Measurements from ENCODE around the gene NKX3-2. TPM values are rescaled to one million over a fixed set of nuclear protein-coding genes. Genes with fewer than 3 reads are reported as not detected.
A peak's percentile ranks its signal among the peaks of the same experiment; 100 is the strongest.

Gene NKX3-2
- total RNA-seq, 1 experiment from 2014 or later, result 2.4 TPM

GRCh38 chr4:13541720-13542576, 2.4 kb downstream of the NKX3-2 start:
- no TSS peak for BruUV-seq (replicated peaks)
- TF ChIP-seq EZH2 (IDR thresholded peaks at IDR 0.05; ENCODE audit: borderline replicate concordance, low read depth, low read length, poor library complexity, severe bottlenecking) (no peak), CTCF (conservative IDR thresholded peaks at IDR 0.05; ENCODE audit: low read depth, low read length) (0 out of 2 replicates have a peak, but pooled peaks have one; percentile 23)
- ChIA-PET CTCF (no interaction called here), POLR2A (ENCODE audit: low non-redundant PET) (no interaction called here)
- no peaks in the 10 kb centered on the region for H3K9me3 ChIP-seq (ENCODE audit: low read depth, low read length, poor library complexity, severe bottlenecking)
- no peak overlapping the region for H3K4me3 ChIP-seq (ENCODE audit: low read depth, low read length, poor library complexity, severe bottlenecking)
- intact Hi-C loops (cut with micrococcal nuclease; ENCODE audit: unreplicated experiment), result no loop called here
- DNase-seq (ENCODE audit: low spot score), result no peak
- H3K4me1 ChIP-seq (ENCODE audit: insufficient read depth, low read length, poor library complexity, severe bottlenecking), result peaks cover 5% of the 10 kb centered on the region
- no peaks in the 10 kb centered on the region for H3K36me3 ChIP-seq (ENCODE audit: insufficient read depth, low read length, poor library complexity, severe bottlenecking)
- no peaks in the 10 kb centered on the region for H3K27me3 ChIP-seq (replicated peaks; ENCODE audit: insufficient read depth, low read depth, low read length, poor library complexity)
- H3K27ac ChIP-seq (ENCODE audit: low read depth, low read length, poor library complexity, severe bottlenecking), result no peak overlapping the region

GRCh38 chr4:13541176-13541604, 3.1 kb downstream of the NKX3-2 start:
- TF ChIP-seq EZH2 (IDR thresholded peaks at IDR 0.05; ENCODE audit: borderline replicate concordance, low read depth, low read length, poor library complexity, severe bottlenecking) (no peak), CTCF (conservative IDR thresholded peaks at IDR 0.05; ENCODE audit: low read depth, low read length) (no peak)
- H3K9me3 ChIP-seq (ENCODE audit: low read depth, low read length, poor library complexity, severe bottlenecking), result no peaks in the 10 kb centered on the region
- H3K4me1 ChIP-seq (ENCODE audit: insufficient read depth, low read length, poor library complexity, severe bottlenecking), result peaks cover 5% of the 10 kb centered on the region
- intact Hi-C loops (cut with micrococcal nuclease; ENCODE audit: unreplicated experiment), result no loop called here
- H3K27me3 ChIP-seq (replicated peaks; ENCODE audit: insufficient read depth, low read depth, low read length, poor library complexity), result no peaks in the 10 kb centered on the region
- no peaks in the 10 kb centered on the region for H3K36me3 ChIP-seq (ENCODE audit: insufficient read depth, low read length, poor library complexity, severe bottlenecking)
- ChIA-PET POLR2A (ENCODE audit: low non-redundant PET) (no interaction called here), CTCF (no interaction called here)
- no TSS peak for BruUV-seq (replicated peaks)
- no peak for DNase-seq (ENCODE audit: low spot score)
- H3K27ac ChIP-seq (ENCODE audit: low read depth, low read length, poor library complexity, severe bottlenecking), result no peak overlapping the region
- H3K4me3 ChIP-seq (ENCODE audit: low read depth, low read length, poor library complexity, severe bottlenecking), result no peak overlapping the region

GRCh38 chr4:13540446-13541175, 3.7 kb downstream of the NKX3-2 start:
- H3K4me1 ChIP-seq (ENCODE audit: insufficient read depth, low read length, poor library complexity, severe bottlenecking), result peaks cover 5% of the 10 kb centered on the region
- no TSS peak for BruUV-seq (replicated peaks)
- intact Hi-C loops (cut with micrococcal nuclease; ENCODE audit: unreplicated experiment), result no loop called here
- H3K36me3 ChIP-seq (ENCODE audit: insufficient read depth, low read length, poor library complexity, severe bottlenecking), result no peaks in the 10 kb centered on the region
- H3K27me3 ChIP-seq (replicated peaks; ENCODE audit: insufficient read depth, low read depth, low read length, poor library complexity), result peaks cover 5% of the 10 kb centered on the region
- H3K4me3 ChIP-seq (ENCODE audit: low read depth, low read length, poor library complexity, severe bottlenecking), result no peak overlapping the region
- H3K9me3 ChIP-seq (ENCODE audit: low read depth, low read length, poor library complexity, severe bottlenecking), result no peaks in the 10 kb centered on the region
- DNase-seq (ENCODE audit: low spot score), result no peak
- ChIA-PET POLR2A (ENCODE audit: low non-redundant PET) (no interaction called here), CTCF (no interaction called here)
- TF ChIP-seq CTCF (conservative IDR thresholded peaks at IDR 0.05; ENCODE audit: low read depth, low read length) (no peak), EZH2 (IDR thresholded peaks at IDR 0.05; ENCODE audit: borderline replicate concordance, low read depth, low read length, poor library complexity, severe bottlenecking) (no peak)
- no peak overlapping the region for H3K27ac ChIP-seq (ENCODE audit: low read depth, low read length, poor library complexity, severe bottlenecking)

All from A673 (cell line).